ENCODE results near the gene PGAP1. TPM values are rescaled to one million over a fixed set of nuclear protein-coding genes. Genes with fewer than 3 reads are reported as not detected.
A peak's percentile ranks its signal among the peaks of the same experiment; 100 is the strongest.

PGAP1 gene
- polyA plus RNA-seq (ENCODE audit: insufficient read length in 4 of 4) = 10 to 100 TPM; 23.0 to 37.8 (median 25.6) TPM

GRCh38 chr2:196926562-196927375 lies at the start of gene PGAP1:
PGAP1 (minus strand) TSS chr2:196926707; CDS start chr2:196926616, 91 bp downstream.
- DNase-seq (ENCODE audit: low read depth in 4 of 4, low spot score in 2 of 4) = peak; percentile 88 to 93 (median 91)

GRCh38 chr2:196974970-196975369 lies 48.5 kb upstream of the PGAP1 start:
- DNase-seq (ENCODE audit: low read depth in 4 of 4, low spot score in 2 of 4) = no peak

- DNase-seq (ENCODE audit: low read depth in 4 of 4, low spot score in 2 of 4) = no peak
Measured at GRCh38 chr2:196971574-196972279, 45.2 kb upstream of the PGAP1 start.

- DNase-seq (ENCODE audit: low read depth in 4 of 4, low spot score in 2 of 4) = no peak
Measured at GRCh38 chr2:196970099-196970498, 43.6 kb upstream of the PGAP1 start.

GRCh38 chr2:196968516-196968915 lies 42.0 kb upstream of the PGAP1 start:
- DNase-seq (ENCODE audit: low read depth in 4 of 4, low spot score in 2 of 4) = no peak

GRCh38 chr2:196967775-196968174 lies 41.3 kb upstream of the PGAP1 start:
- no peak for DNase-seq (ENCODE audit: low read depth in 4 of 4, low spot score in 2 of 4)

GRCh38 chr2:196967116-196967515 lies 40.6 kb upstream of the PGAP1 start:
- DNase-seq (ENCODE audit: low read depth in 4 of 4, low spot score in 2 of 4) = peak in 3 of 4 donors; percentile 13 to 40 (median 29)

- DNase-seq (ENCODE audit: low read depth in 4 of 4, low spot score in 2 of 4) = no peak
Measured at GRCh38 chr2:196966061-196966460, 39.6 kb upstream of the PGAP1 start.

- no peak for DNase-seq (ENCODE audit: low read depth in 4 of 4, low spot score in 2 of 4)
Measured at GRCh38 chr2:196965651-196966050, 39.1 kb upstream of the PGAP1 start.

- DNase-seq (ENCODE audit: low read depth in 4 of 4, low spot score in 2 of 4) = no peak
Measured at GRCh38 chr2:196963961-196964360, 37.5 kb upstream of the PGAP1 start.

- no peak for DNase-seq (ENCODE audit: low read depth in 4 of 4, low spot score in 2 of 4)
Measured at GRCh38 chr2:196963043-196963442, 36.5 kb upstream of the PGAP1 start.

GRCh38 chr2:196962325-196962724 lies 35.8 kb upstream of the PGAP1 start:
- DNase-seq (ENCODE audit: low read depth in 4 of 4, low spot score in 2 of 4) = no peak

- no peak for DNase-seq (ENCODE audit: low read depth in 4 of 4, low spot score in 2 of 4)
Measured at GRCh38 chr2:196961889-196962288, 35.4 kb upstream of the PGAP1 start.

GRCh38 chr2:196959734-196960338 lies 33.3 kb upstream of the PGAP1 start:
- no peak for DNase-seq (ENCODE audit: low read depth in 4 of 4, low spot score in 2 of 4)

GRCh38 chr2:196959281-196959680 lies 32.8 kb upstream of the PGAP1 start:
- DNase-seq (ENCODE audit: low read depth in 4 of 4, low spot score in 2 of 4) = no peak

- no peak for DNase-seq (ENCODE audit: low read depth in 4 of 4, low spot score in 2 of 4)
Measured at GRCh38 chr2:196957881-196958525, 31.5 kb upstream of the PGAP1 start.

GRCh38 chr2:196957442-196957841 lies 30.9 kb upstream of the PGAP1 start:
- DNase-seq (ENCODE audit: low read depth in 4 of 4, low spot score in 2 of 4) = no peak

GRCh38 chr2:196956069-196956468 lies 29.6 kb upstream of the PGAP1 start:
- no peak for DNase-seq (ENCODE audit: low read depth in 4 of 4, low spot score in 2 of 4)

- DNase-seq (ENCODE audit: low read depth in 4 of 4, low spot score in 2 of 4) = no peak
Measured at GRCh38 chr2:196955036-196955435, 28.5 kb upstream of the PGAP1 start.

GRCh38 chr2:196954001-196954400 lies 27.5 kb upstream of the PGAP1 start:
- DNase-seq (ENCODE audit: low read depth in 4 of 4, low spot score in 2 of 4) = no peak

- no peak for DNase-seq (ENCODE audit: low read depth in 4 of 4, low spot score in 2 of 4)
Measured at GRCh38 chr2:196952936-196953335, 26.4 kb upstream of the PGAP1 start.

Measured in left renal cortex interstitium (tissue), 4 donors.